DOHH2 (cell line): ENCODE measurements around the gene LILRA6.

Experiments
- H3F3A ChIP-seq: fragments of 200-600 bp; sonication (generic), shearing (Covaris generic); 2 replicates; pipeline ENCODE4 v1.6.0; 2016; ENCODE audit warnings: antibody characterized with exemption, mild to moderate bottlenecking; ENCODE audit not compliant: control insufficient read depth, insufficient read depth
- H3K27ac ChIP-seq: fragments of 200-600 bp; sonication (generic); 2 replicates; pipeline ENCODE4 v1.5.1; 2014; ENCODE audit warnings: low read depth, mild to moderate bottlenecking, low read length, moderate library complexity
- H3K27me3 ChIP-seq: fragments of 200-600 bp; sonication (generic); 2 replicates; pipeline ENCODE4 v1.6.1; 2014; ENCODE audit warnings: mild to moderate bottlenecking, low read length, mixed read lengths; ENCODE audit not compliant: control insufficient read depth
- H3K36me3 ChIP-seq: fragments of 200-600 bp; sonication (generic); 2 replicates; pipeline ENCODE4 v1.6.1; 2014; ENCODE audit warnings: mild to moderate bottlenecking, low read length, moderate library complexity, mixed read lengths; ENCODE audit not compliant: control insufficient read depth
- H3K4me1 ChIP-seq: fragments of 200-600 bp; sonication (generic); 2 replicates; pipeline ENCODE4 v1.6.1; 2014; ENCODE audit warnings: mild to moderate bottlenecking, low read length, mixed read lengths; ENCODE audit not compliant: control insufficient read depth
- H3K4me2 ChIP-seq: fragments of 200-600 bp; sonication (generic); 2 replicates; pipeline ENCODE4 v1.6.0; 2014; ENCODE audit warnings: mild to moderate bottlenecking, low read length, moderate library complexity
- H3K4me3 ChIP-seq: fragments of 200-600 bp; sonication (generic); 2 replicates; pipeline ENCODE4 v1.5.1; 2014; ENCODE audit warnings: mild to moderate bottlenecking, low read length, mixed read lengths
- H3K79me2 ChIP-seq: fragments of 200-600 bp; sonication (generic); 2 replicates; pipeline ENCODE4 v1.6.1; 2014; ENCODE audit warnings: mild to moderate bottlenecking, low read length, mixed read lengths; ENCODE audit not compliant: control insufficient read depth
- H3K9me2 ChIP-seq: fragments of 200-600 bp; sonication (generic); replicated peaks from 2 replicates; pipeline ENCODE4 v1.6.1; 2014; ENCODE audit warnings: mild to moderate bottlenecking, low read length, mixed read lengths; ENCODE audit not compliant: control insufficient read depth
- H3K9me3 ChIP-seq: fragments of 200-600 bp; sonication (generic); 2 replicates; pipeline ENCODE4 v1.6.1; 2014; ENCODE audit warnings: antibody characterized with exemption, low read length, mixed read lengths; ENCODE audit not compliant: control insufficient read depth, insufficient read depth
- H4K20me1 ChIP-seq: fragments of 200-600 bp; sonication (generic); 2 replicates; pipeline ENCODE4 v1.6.0; 2014; ENCODE audit warnings: low read depth, mild to moderate bottlenecking, antibody characterized with exemption, low read length, moderate library complexity; ENCODE audit not compliant: control insufficient read depth, insufficient read depth
- CTCF ChIP-seq: fragments of 200-600 bp; sonication (generic); IDR thresholded peaks from one replicate; pipeline ENCODE4 v1.5.1; 2014; ENCODE audit warnings: antibody characterized with exemption, mild to moderate bottlenecking, low read depth, low read length; ENCODE audit not compliant: poor library complexity, severe bottlenecking
- EZH2phosphoT487 ChIP-seq: fragments of 200-600 bp; sonication (generic); IDR thresholded peaks from 2 replicates; pipeline ENCODE4 v1.6.1; 2017; ENCODE audit warnings: borderline replicate concordance, mild to moderate bottlenecking, antibody characterized with exemption, low read length, moderate library complexity, mixed read lengths

Gene LILRA6

DNA sequence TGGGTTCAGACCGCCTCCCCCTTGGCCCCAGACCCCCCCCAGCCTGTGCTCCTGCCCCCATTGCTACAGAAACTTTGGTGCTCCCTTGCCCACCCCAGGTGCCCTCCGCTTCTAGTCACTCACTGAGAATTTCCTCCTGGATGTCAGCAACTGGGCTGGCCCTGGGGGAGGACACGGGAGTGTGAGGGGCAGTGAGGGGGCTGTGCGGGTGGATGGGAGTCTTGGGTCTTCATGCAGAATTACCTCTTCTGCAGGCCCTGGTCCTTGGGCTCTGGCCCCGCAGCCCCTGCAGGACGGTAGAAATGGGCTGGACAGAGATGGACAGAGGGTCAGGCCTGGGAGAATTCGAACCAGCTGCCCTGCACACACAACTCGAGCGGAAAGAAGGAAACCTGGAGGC, 9.7 kb upstream of the LILRA6 start:
- H3K9me2 ChIP-seq = no peaks in the 10 kb centered on the region
- H3K79me2 ChIP-seq = no peaks in the 10 kb centered on the region
- H3K27ac ChIP-seq = no peak overlapping the region
- H3K36me3 ChIP-seq = no peaks in the 10 kb centered on the region
- no peak overlapping the region for H3K4me2 ChIP-seq
- 0 out of 2 replicates have a peak, but pooled peaks cover 2% of the 10 kb centered on the region for H3F3A ChIP-seq
- H4K20me1 ChIP-seq = no peaks in the 10 kb centered on the region
- H3K9me3 ChIP-seq = no peaks in the 10 kb centered on the region
- peaks cover 9% of the 10 kb centered on the region for H3K4me1 ChIP-seq
- no peak overlapping the region for H3K4me3 ChIP-seq
- H3K27me3 ChIP-seq = peaks cover 12% of the 10 kb centered on the region
- TF ChIP-seq EZH2phosphoT487 (no peak), CTCF (no peak)

DNA sequence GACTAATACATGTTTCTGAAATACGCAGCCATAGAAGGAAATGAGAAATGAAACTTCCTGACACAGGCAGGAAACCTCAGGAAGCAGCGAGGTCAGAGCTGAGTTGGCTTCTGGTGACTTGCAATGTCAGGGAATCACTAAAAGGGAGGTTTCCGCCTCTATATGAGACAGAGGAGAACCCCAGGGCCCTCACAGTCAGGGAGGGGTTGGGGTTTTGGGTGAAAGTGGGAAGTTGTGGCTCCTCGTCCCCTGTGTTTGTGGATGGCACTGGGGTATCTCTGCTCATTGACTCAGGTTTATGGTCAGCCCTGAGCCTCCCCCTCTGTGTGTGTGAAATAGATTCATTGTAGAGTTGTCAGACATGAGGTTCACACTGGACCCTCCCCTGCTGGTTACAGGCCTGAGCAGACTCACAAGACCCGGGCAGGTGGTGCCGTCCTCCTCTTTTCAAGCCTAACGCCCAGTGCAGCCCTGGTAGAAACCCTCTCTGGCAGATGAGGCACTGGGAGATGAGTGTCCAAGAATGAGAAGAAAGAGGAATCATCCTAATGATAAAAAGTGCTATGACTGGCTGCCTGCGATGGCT, 5.5 kb upstream of the LILRA6 start:
- H4K20me1 ChIP-seq = no peaks in the 10 kb centered on the region
- TF ChIP-seq CTCF (no peak), EZH2phosphoT487 (no peak)
- 0 out of 2 replicates have a peak, but pooled peaks cover 2% of the 10 kb centered on the region for H3F3A ChIP-seq
- H3K4me2 ChIP-seq = no peak overlapping the region
- no peak overlapping the region for H3K27ac ChIP-seq
- H3K27me3 ChIP-seq = no peaks in the 10 kb centered on the region
- H3K4me3 ChIP-seq = no peak overlapping the region
- H3K9me2 ChIP-seq = no peaks in the 10 kb centered on the region
- no peaks in the 10 kb centered on the region for H3K79me2 ChIP-seq
- peaks cover 9% of the 10 kb centered on the region for H3K4me1 ChIP-seq
- no peaks in the 10 kb centered on the region for H3K9me3 ChIP-seq
- H3K36me3 ChIP-seq = no peaks in the 10 kb centered on the region

- no peak overlapping the region for H3K4me2 ChIP-seq
- H3F3A ChIP-seq = 0 out of 2 replicates have a peak, but pooled peaks cover 2% of the 10 kb centered on the region
- no peaks in the 10 kb centered on the region for H3K9me2 ChIP-seq
- H3K79me2 ChIP-seq = no peaks in the 10 kb centered on the region
- no peak overlapping the region for H3K27ac ChIP-seq
- no peaks in the 10 kb centered on the region for H3K27me3 ChIP-seq
- no peaks in the 10 kb centered on the region for H3K9me3 ChIP-seq
- H3K4me1 ChIP-seq = peaks cover 9% of the 10 kb centered on the region
- no peak overlapping the region for H3K4me3 ChIP-seq
- TF ChIP-seq EZH2phosphoT487 = no peak
- no peak for TF ChIP-seq CTCF
- no peaks in the 10 kb centered on the region for H4K20me1 ChIP-seq
- no peaks in the 10 kb centered on the region for H3K36me3 ChIP-seq
These were observed 4.7 kb upstream of the LILRA6 start for GRCh38 chr19:54247106-54247930.
